Measurements from ENCODE around the gene SEMA5A. TPM values are rescaled to one million over a fixed set of nuclear protein-coding genes. Genes with fewer than 3 reads are reported as not detected.

Gene SEMA5A
- total and polyA plus RNA-seq, 2 of the 8 experiments (the other 6 are each of a cell fraction or from before 2014, with no cell fraction given) = 5.3 to 8.9 TPM

GRCh38 chr5:9572246-9572645 lies 26.4 kb upstream of the SEMA5A start:
- H3K4me3 ChIP-seq (ENCODE audit: extremely low read depth in 1 of 4, insufficient read depth in 2 of 4, low read depth in 3 of 4, low read length in 4 of 4) = no peak overlapping the region
- no peaks in the 10 kb centered on the region for H3K27me3 ChIP-seq (replicated peaks in 1 of 4; ENCODE audit: control insufficient read depth in 3 of 4, extremely low read depth in 1 of 4, insufficient read depth in 3 of 4, low read length in 3 of 4)
- H3K56ac ChIP-seq (replicated peaks; ENCODE audit: insufficient read length, low read depth, low read length) = no peak overlapping the region
- ChIA-PET CTCF (ENCODE audit: partially characterized antibody) (no interaction called here), POLR2A (ENCODE audit: partially characterized antibody) (no interaction called here)
- DNase-seq (ENCODE audit: low read depth in 1 of 2, low spot score in 2 of 2) (no peak), FAIRE-seq (no peak)
- no peaks in the 10 kb centered on the region for H3K36me3 ChIP-seq (ENCODE audit: control insufficient read depth in 2 of 4, insufficient read depth in 4 of 4, low read length in 3 of 4)
- 95% methylated on average over 8 of the region's 8 CpGs; no CpG with 5 or more reads in 1 of the 2 experiments for WGBS, 2 experiments (ENCODE audit: extremely low coverage in 1 of 2, insufficient coverage in 1 of 2, insufficient read length in 1 of 2, insufficient replicate concordance in 2 of 2, low coverage in 1 of 2, low lambda C conversion rate in 2 of 2, missing lambda C conversion rate in 1 of 2)
- no peaks in the 10 kb centered on the region for H3K23me2 ChIP-seq (ENCODE audit: low read depth, low read length)
- no peak overlapping the region for H3K27ac ChIP-seq (ENCODE audit: low read depth, low read length)
- H2BK15ac ChIP-seq (ENCODE audit: low read length) = no peak overlapping the region
- H3K23ac ChIP-seq (ENCODE audit: insufficient read length) = no peak overlapping the region
- H2AFZ ChIP-seq (ENCODE audit: low read length) = no peak overlapping the region
- TF ChIP-seq SRF (IDR thresholded peaks at IDR 0.05; ENCODE audit: low read depth, low read length) (no peak), TAF7 (optimal IDR thresholded peaks at IDR 0.05; ENCODE audit: borderline replicate concordance, low read depth, low read length) (no peak), PHF8 (conservative IDR thresholded peaks at IDR 0.05; ENCODE audit: low read depth, low read length) (no peak), KDM5A (IDR thresholded peaks at IDR 0.05; ENCODE audit: low read length) (no peak), ATF2 (IDR thresholded peaks at IDR 0.05; ENCODE audit: low read length) (no peak), CTBP2 (IDR thresholded peaks at IDR 0.05; ENCODE audit: borderline replicate concordance, insufficient read depth, insufficient read length, low read length) (no peak), KDM4A (IDR thresholded peaks at IDR 0.05; ENCODE audit: low read depth, low read length, severe bottlenecking) (no peak), ZNF274 (IDR thresholded peaks at IDR 0.05; ENCODE audit: borderline replicate concordance, extremely low read depth, low read length) (no peak), SP1 (IDR thresholded peaks at IDR 0.05; ENCODE audit: low read depth, low read length) (no peak)
- H2BK12ac ChIP-seq (ENCODE audit: low read depth, low read length) = no peak overlapping the region
- no peak overlapping the region for H3K9ac ChIP-seq (replicated peaks in 1 of 4; ENCODE audit: extremely low read depth in 1 of 4, low read depth in 3 of 4, low read length in 3 of 4)
- no peak overlapping the region for H4K5ac ChIP-seq (ENCODE audit: insufficient read length, low read depth, low read length)
- H4K91ac ChIP-seq (replicated peaks; ENCODE audit: insufficient read length, low read length) = no peak overlapping the region
- no peak overlapping the region for H3K4me2 ChIP-seq (ENCODE audit: insufficient read depth in 1 of 2, low read depth in 2 of 2, low read length in 2 of 2)
- H4K8ac ChIP-seq (ENCODE audit: extremely low read depth, insufficient read depth, low read length) = no peak overlapping the region
- H2BK120ac ChIP-seq (replicated peaks; ENCODE audit: low read depth, low read length) = no peak overlapping the region
- H2BK20ac ChIP-seq (ENCODE audit: low read length) = no peak overlapping the region
- no peak overlapping the region for H3K18ac ChIP-seq (ENCODE audit: extremely low read depth, low read length)
- no peaks in the 10 kb centered on the region for H3K9me3 ChIP-seq (ENCODE audit: insufficient read depth in 2 of 2, low read depth in 1 of 2, low read length in 1 of 2)
- no peaks in the 10 kb centered on the region for H4K20me1 ChIP-seq (replicated peaks in 1 of 2; ENCODE audit: control insufficient read depth in 1 of 2, insufficient read depth in 2 of 2, low read length in 2 of 2)
- no peak overlapping the region for H2AK5ac ChIP-seq (ENCODE audit: low read depth, low read length)
- no peak overlapping the region for H2BK5ac ChIP-seq (ENCODE audit: low read depth, low read length)
- H3K14ac ChIP-seq (ENCODE audit: insufficient read length) = no peak overlapping the region
- no peaks in the 10 kb centered on the region for H3K79me1 ChIP-seq (ENCODE audit: low read depth, low read length)
- no peak overlapping the region for H3K4ac ChIP-seq (replicated peaks; ENCODE audit: insufficient read length, low read depth, low read length)
- H3K79me2 ChIP-seq (ENCODE audit: control insufficient read depth in 1 of 2, insufficient read depth in 2 of 2, low read length in 2 of 2) = no peaks in the 10 kb centered on the region
- no peaks in the 10 kb centered on the region for H3K4me1 ChIP-seq (replicated peaks in 1 of 4; ENCODE audit: control insufficient read depth in 3 of 4, insufficient read depth in 4 of 4, low read length in 3 of 4)

Measured in H1 (cell line).